Type B pancreatic cell (in vitro differentiated cells): ENCODE results near the gene NECTIN2. TPM values are rescaled to one million over a fixed set of nuclear protein-coding genes. Genes with fewer than 3 reads are reported as not detected.
"Not testable (repeated sequence)": the region's sequence is repeated elsewhere in the genome, so short reads cannot be mapped to it uniquely, and the experiment has no call there.

Experiments used
- DNase-seq: peaks from one replicate; pipeline ENCODE4 v3.0.0; 2021; ENCODE audit warnings: mixed read lengths; ENCODE audit not compliant: unreplicated experiment; ENCODE audit errors: extremely low spot score
- H3K27ac Mint-ChIP-seq: 2 replicates; pipeline ENCODE4 v1.8.0; 2021; ENCODE audit warnings: mild to moderate bottlenecking, mixed read lengths
- H3K27me3 Mint-ChIP-seq: 2 replicates; pipeline ENCODE4 v1.8.0; 2021; ENCODE audit warnings: mixed read lengths
- H3K36me3 Mint-ChIP-seq: 2 replicates; pipeline ENCODE4 v1.8.0; 2021; ENCODE audit warnings: mixed read lengths
- H3K4me1 Mint-ChIP-seq: one replicate; pipeline ENCODE4 v1.8.0; 2021; ENCODE audit warnings: mixed read lengths; ENCODE audit not compliant: unreplicated experiment
- H3K4me3 Mint-ChIP-seq: 2 replicates; pipeline ENCODE4 v1.8.0; 2021; ENCODE audit warnings: mild to moderate bottlenecking, mixed read lengths
- H3K9me3 Mint-ChIP-seq: 2 replicates; pipeline ENCODE4 v1.8.0; 2021; ENCODE audit warnings: mixed read lengths
- total RNA-seq: library from RNA; stranded (reverse); gene quantifications from 2 replicates; pipeline ENCODE4 v1.2.1, GENCODE V29; 2021; ENCODE audit warnings: low replicate concordance
- TF ChIP-seq, protein P1 (sequence below): fragments of 200-600 bp; sonication (generic); conservative IDR thresholded peaks from 2 replicates; pipeline ENCODE4 v1.5.0; 2021; ENCODE audit warnings: antibody characterized with exemption, mild to moderate bottlenecking

The NECTIN2 gene
- total RNA-seq, 1 donor from 2014 or later = 123 TPM

- H3K4me1 Mint-ChIP-seq = peaks cover 11% of the 10 kb centered on the region
These were observed 78.2 kb downstream of the NECTIN2 start for GRCh38 chr19:44924243-44924725.

GRCh38 chr19:44925114-44925891, 79.2 kb downstream of the NECTIN2 start:
- H3K27me3 Mint-ChIP-seq = peaks cover 7% of the 10 kb centered on the region
- no peak overlapping the region for H3K4me3 Mint-ChIP-seq
- DNase-seq = no peak
- no peak overlapping the region for H3K27ac Mint-ChIP-seq
- TF ChIP-seq, protein P1, sequence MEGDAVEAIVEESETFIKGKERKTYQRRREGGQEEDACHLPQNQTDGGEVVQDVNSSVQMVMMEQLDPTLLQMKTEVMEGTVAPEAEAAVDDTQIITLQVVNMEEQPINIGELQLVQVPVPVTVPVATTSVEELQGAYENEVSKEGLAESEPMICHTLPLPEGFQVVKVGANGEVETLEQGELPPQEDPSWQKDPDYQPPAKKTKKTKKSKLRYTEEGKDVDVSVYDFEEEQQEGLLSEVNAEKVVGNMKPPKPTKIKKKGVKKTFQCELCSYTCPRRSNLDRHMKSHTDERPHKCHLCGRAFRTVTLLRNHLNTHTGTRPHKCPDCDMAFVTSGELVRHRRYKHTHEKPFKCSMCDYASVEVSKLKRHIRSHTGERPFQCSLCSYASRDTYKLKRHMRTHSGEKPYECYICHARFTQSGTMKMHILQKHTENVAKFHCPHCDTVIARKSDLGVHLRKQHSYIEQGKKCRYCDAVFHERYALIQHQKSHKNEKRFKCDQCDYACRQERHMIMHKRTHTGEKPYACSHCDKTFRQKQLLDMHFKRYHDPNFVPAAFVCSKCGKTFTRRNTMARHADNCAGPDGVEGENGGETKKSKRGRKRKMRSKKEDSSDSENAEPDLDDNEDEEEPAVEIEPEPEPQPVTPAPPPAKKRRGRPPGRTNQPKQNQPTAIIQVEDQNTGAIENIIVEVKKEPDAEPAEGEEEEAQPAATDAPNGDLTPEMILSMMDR = no peak
- H3K9me3 Mint-ChIP-seq = no peaks in the 10 kb centered on the region
- peaks cover 11% of the 10 kb centered on the region for H3K4me1 Mint-ChIP-seq
- no peaks in the 10 kb centered on the region for H3K36me3 Mint-ChIP-seq

More at GRCh38 chr19:44924243-44924725, 78.2 kb downstream of the NECTIN2 start:
- no peak overlapping the region for H3K4me3 Mint-ChIP-seq
- H3K36me3 Mint-ChIP-seq = no peaks in the 10 kb centered on the region
- TF ChIP-seq, protein P1 = no peak
- no peak for DNase-seq
- peaks cover 7% of the 10 kb centered on the region for H3K27me3 Mint-ChIP-seq
- H3K27ac Mint-ChIP-seq = no peak overlapping the region
- H3K9me3 Mint-ChIP-seq = no peaks in the 10 kb centered on the region

DNA sequence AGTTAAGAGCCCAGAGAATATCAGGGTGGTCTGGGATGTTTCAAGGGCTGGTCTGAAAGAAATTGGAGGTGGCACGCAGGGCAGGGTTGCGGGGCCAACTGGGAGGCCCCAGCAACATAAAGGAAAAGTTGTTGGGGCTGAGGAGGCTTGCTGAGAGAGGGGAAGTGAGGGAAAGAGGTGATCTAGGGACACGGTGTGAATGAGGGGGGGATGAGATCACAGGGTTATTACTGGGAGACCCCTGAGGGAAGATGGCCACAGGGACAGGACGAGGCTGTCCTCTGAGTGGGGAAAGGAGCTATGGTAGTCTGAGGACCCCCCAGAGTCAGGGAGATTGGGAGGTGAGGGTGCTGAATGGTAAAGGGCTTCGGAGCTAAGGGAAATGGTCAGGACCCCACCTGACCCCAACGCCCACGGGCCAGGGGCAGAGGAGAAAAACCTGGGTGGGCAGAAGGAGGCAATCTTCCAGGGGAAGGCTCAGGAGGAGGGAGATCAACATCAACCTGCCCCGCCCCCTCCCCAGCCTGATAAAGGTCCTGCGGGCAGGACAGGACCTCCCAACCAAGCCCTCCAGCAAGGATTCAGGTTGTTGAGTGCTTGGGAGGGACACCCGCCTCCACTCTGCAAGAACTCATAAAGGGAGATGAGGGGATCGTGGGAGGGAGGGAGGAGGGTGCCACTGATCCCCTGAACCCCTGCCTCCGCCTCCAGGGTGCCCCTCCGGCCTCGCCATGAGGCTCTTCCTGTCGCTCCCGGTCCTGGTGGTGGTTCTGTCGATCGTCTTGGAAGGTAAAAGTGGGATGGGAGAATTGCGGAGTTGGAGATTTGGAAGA, 80.4 kb downstream of the NECTIN2 start:
- Mint-ChIP-seq H3K27ac (peak overlapping the region; percentile 88), H3K4me1 (peaks cover 11% of the 10 kb centered on the region)
- not testable (repeated sequence) for H3K36me3 Mint-ChIP-seq

DNA sequence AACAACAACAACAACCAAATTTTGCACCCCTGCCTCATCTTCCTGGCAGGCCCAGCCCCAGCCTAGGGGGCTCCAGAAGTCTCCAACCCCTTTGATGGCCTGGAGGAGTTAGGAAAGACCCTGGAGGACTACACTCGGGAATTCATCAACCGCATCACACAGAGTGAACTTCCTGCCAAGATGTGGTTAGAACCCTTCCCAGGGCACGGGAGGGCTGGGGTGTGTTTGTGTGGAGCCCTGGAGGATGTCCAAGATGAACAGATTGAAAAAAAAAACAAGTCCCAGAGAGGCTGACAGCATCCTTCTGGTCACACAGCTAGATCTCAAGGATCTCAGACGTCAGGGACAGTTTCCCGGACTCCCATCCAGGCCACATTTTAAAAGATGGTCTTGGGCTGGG, 81.6 kb downstream of the NECTIN2 start:
- peaks cover 11% of the 10 kb centered on the region for H3K4me1 Mint-ChIP-seq
- TF ChIP-seq, protein P1 = no peak
- DNase-seq = no peak
- H3K27ac Mint-ChIP-seq = no peak overlapping the region
- H3K4me3 Mint-ChIP-seq = no peak overlapping the region
- no peaks in the 10 kb centered on the region for H3K36me3 Mint-ChIP-seq
- H3K9me3 Mint-ChIP-seq = no peaks in the 10 kb centered on the region
- H3K27me3 Mint-ChIP-seq = peaks cover 7% of the 10 kb centered on the region

More for the DNA sequence above, 80.4 kb downstream of the NECTIN2 start:
- DNase-seq, H3K9me3 Mint-ChIP-seq, H3K27me3 Mint-ChIP-seq: not testable (repeated sequence)
- peak overlapping the region; percentile 80 for H3K4me3 Mint-ChIP-seq

DNA sequence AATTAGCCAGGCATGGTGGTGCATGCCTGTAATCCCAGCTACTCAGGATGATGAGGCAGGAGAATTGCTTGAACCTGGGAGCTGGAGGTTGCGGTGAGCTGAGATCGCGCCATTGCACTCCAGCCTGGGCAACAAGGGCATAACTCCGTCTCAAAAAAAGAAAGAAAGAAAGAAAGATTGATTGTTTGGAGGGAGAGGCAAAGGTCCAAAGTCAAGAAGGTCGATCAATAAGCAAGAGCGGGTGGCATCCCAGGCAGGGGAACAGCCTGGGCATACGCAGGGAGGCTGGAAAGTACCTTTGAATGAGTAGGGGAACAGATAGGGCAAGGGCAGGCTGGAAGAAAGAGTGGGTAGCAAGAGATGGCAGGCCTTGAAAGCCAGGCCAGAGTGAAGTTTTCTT, 84.0 kb downstream of the NECTIN2 start:
- H3K9me3 Mint-ChIP-seq = no peaks in the 10 kb centered on the region
- TF ChIP-seq, protein P1 = no peak
- H3K27ac Mint-ChIP-seq = no peak overlapping the region
- no peak overlapping the region for H3K4me3 Mint-ChIP-seq
- DNase-seq = no peak
- no peaks in the 10 kb centered on the region for H3K36me3 Mint-ChIP-seq
- peaks cover 11% of the 10 kb centered on the region for H3K4me1 Mint-ChIP-seq
- H3K27me3 Mint-ChIP-seq = peaks cover 7% of the 10 kb centered on the region

GRCh38 chr19:44931541-44931940, 85.4 kb downstream of the NECTIN2 start:
- Mint-ChIP-seq H3K4me1 (peaks cover 5% of the 10 kb centered on the region), H3K27ac (no peak overlapping the region), H3K27me3 (peaks cover 3% of the 10 kb centered on the region), H3K36me3 (no peaks in the 10 kb centered on the region), H3K4me3 (no peak overlapping the region), H3K9me3 (no peaks in the 10 kb centered on the region)
- DNase-seq = no peak
- TF ChIP-seq, protein P1 = no peak
